Stomach (tissue), 9 donors: ENCODE measurements around the gene PSENEN. TPM values are rescaled to one million over a fixed set of nuclear protein-coding genes. Genes with fewer than 3 reads are reported as not detected.
"Not testable (repeated sequence)": the region's sequence is repeated elsewhere in the genome, so short reads cannot be mapped to it uniquely, and the experiment has no call there.

Experiments
- DNase-seq, 2 donors: peaks; one replicate each; pipeline versions ENCODE4 v3.0.0 to v3.0.0-alpha.2; 2013 to 2019
- H3K27ac ChIP-seq, 5 donors: fragments of 200-600 bp in 4 of 5; sonication (generic) in 4 of 5; one replicate each; pipeline ENCODE4 v1.5.1; 2013 to 2019; ENCODE audit warnings: mild to moderate bottlenecking in 1 of 5, moderate library complexity in 1 of 5
- H3K27me3 ChIP-seq, 3 donors: fragments of 200-600 bp; sonication (generic); one replicate each; pipeline ENCODE4 v1.5.1; 2017 to 2019; ENCODE audit warnings: mixed run types in 1 of 3
- H3K36me3 ChIP-seq, 4 donors: fragments of 200-600 bp; sonication (generic); 1 replicate in 3 of 4; 2 replicates in 1 of 4; pipeline ENCODE4 v1.5.1; 2016 to 2019
- H3K4me1 ChIP-seq, 4 donors: fragments of 200-600 bp; sonication (generic); one replicate each; pipeline ENCODE4 v1.5.1; 2016 to 2019
- H3K4me3 ChIP-seq, 4 donors: fragments of 200-600 bp; sonication (generic) in 3 of 4; one replicate each; pipeline ENCODE4 v1.5.1; 2016 to 2019; ENCODE audit warnings: mild to moderate bottlenecking in 1 of 4
- H3K9me3 ChIP-seq, 4 donors: fragments of 200-600 bp; sonication (generic); one replicate each; pipeline ENCODE4 v1.5.1; 2016 to 2019
- CTCF ChIP-seq, 7 experiments: fragments of 450-650 bp in 4 of 7; fragments of 200-600 bp in 3 of 7; sonication (generic) in 3 of 7; IDR thresholded peaks; one replicate each; pipeline ENCODE4 v1.5.1; 2016 to 2019; ENCODE audit warnings: antibody characterized with exemption in 7 of 7, control low read depth in 2 of 7, mild to moderate bottlenecking in 1 of 7
- EP300 ChIP-seq: sonication (generic); formaldehyde crosslinking; IDR thresholded peaks from one replicate; pipeline ENCODE4 v1.6.1; 2017; ENCODE audit warnings: antibody characterized with exemption
- POLR2A ChIP-seq, 4 donors: fragments of 450-650 bp; IDR thresholded peaks; one replicate each; pipeline ENCODE4 v1.6.1; 2016; ENCODE audit warnings: antibody characterized with exemption in 4 of 4, control low read depth in 2 of 4, mild to moderate bottlenecking in 1 of 4, moderate library complexity in 1 of 4
- POLR2AphosphoS5 ChIP-seq, 3 donors: sonication (generic); formaldehyde crosslinking; IDR thresholded peaks; one replicate each; pipeline ENCODE4 v1.6.1; 2016; ENCODE audit warnings: antibody characterized with exemption in 3 of 3
- WGBS, 5 donors: extraction: QIAGEN DNeasy Blood & Tissue Kit in 3 of 5; methylation state at CpG; one replicate each; pipeline versions ENCODE4 v1.1.5 to v1.1.7; 2013 to 2018; 5-methylcytosine and 5-hydroxymethylcytosine counted together
- intact Hi-C: fragments of 100-400 bp; cut with DNase I; formaldehyde crosslinking; loops from one replicate; pipeline ENCODE4 v1.15.1; 2023; ENCODE audit warnings: low total_unique reads
- polyA plus RNA-seq, 3 donors: library from polyadenylated mRNA; stranded (reverse); fragments of 200-250 nt; gene quantifications; one replicate each; pipeline ENCODE4 v1.2.3, GENCODE V29; 2013
- total RNA-seq, 5 donors: library from RNA; depleted of rRNA; stranded (reverse); fragments of >200 nt; gene quantifications; one replicate each; pipeline versions ENCODE4 v1.1.0 to v1.2.3, GENCODE V29; 2014 to 2016
- donor health status: healthy with polysubstance abuse.
- donor health status: Bipolar disorder and iron deficiency.
- donor health status: healthy.

PSENEN gene
- total and polyA plus RNA-seq, 8 donors = 9.3 to 101 (median 50.4) TPM; not detected in 1

- H3K36me3 ChIP-seq = no peaks in the 10 kb centered on the region
- H3K27me3 ChIP-seq = peaks cover 0 to 37% (median 22%) of the 10 kb centered on the region in 3 donors
- peak; percentile 50 to 79 for DNase-seq
- no peaks in the 10 kb centered on the region for H3K9me3 ChIP-seq
- H3K4me3 ChIP-seq = no peak overlapping the region
- intact Hi-C loops = no loop called here
- no peak overlapping the region for H3K27ac ChIP-seq
- 59 to 68% (median 66%) methylated on average over 7 of the region's 7 CpGs for WGBS, 5 donors
- peaks cover 0 to 12% (median 0%) of the 10 kb centered on the region in 4 donors for H3K4me1 ChIP-seq
- no peak for TF ChIP-seq CTCF (IDR thresholded peaks at IDR 0.05)
- TF ChIP-seq POLR2AphosphoS5 (IDR thresholded peaks at IDR 0.05) = no peak
- no peak for TF ChIP-seq EP300
- TF ChIP-seq POLR2A (IDR thresholded peaks at IDR 0.05) = no peak
Observed at GRCh38 chr19:35793381-35794165, 48.1 kb downstream of the PSENEN start.

- intact Hi-C loops, H3K4me3 ChIP-seq, H3K27ac ChIP-seq, H3K9me3 ChIP-seq, DNase-seq, H3K36me3 ChIP-seq: not testable (repeated sequence)
- peaks cover 0 to 56% (median 22%) of the 10 kb centered on the region in 3 donors for H3K27me3 ChIP-seq
- H3K4me1 ChIP-seq = peaks cover 0 to 12% (median 0%) of the 10 kb centered on the region in 4 donors
- WGBS, 5 donors = 79 to 96% (median 88%) methylated on average over 1 of the region's 1 CpG
Observed at GRCh38 chr19:35795564-35795963, 50.1 kb downstream of the PSENEN start.

Other genes with a start within 250 kb of the PSENEN start
- 10 to 100 TPM in 2 of 5 donors, 1 to 10 TPM in 2, not detected in 1; 4.9 to 36.9 (median 20.2) TPM for gene DMKN, start 232.0 kb upstream of the PSENEN start, total RNA-seq
- 100 to 1,000 TPM in 1 of 3 donors, 10 to 100 TPM in 2; 76.7 to 139 (median 83.6) TPM for gene DMKN, start 232.0 kb upstream of the PSENEN start, polyA plus RNA-seq
- not detected for gene SBSN, start 217.3 kb upstream of the PSENEN start, total RNA-seq
- 10 to 100 TPM in 1 of 3 donors, 1 to 10 TPM in 1, not detected in 1; 1.1 to 29.2 TPM for gene SBSN, start 217.3 kb upstream of the PSENEN start, polyA plus RNA-seq
- not detected for gene GAPDHS, start 212.2 kb upstream of the PSENEN start, total RNA-seq
- not detected for gene GAPDHS, start 212.2 kb upstream of the PSENEN start, polyA plus RNA-seq
- 100 to 1,000 TPM in 1 of 5 donors, 10 to 100 TPM in 3, 1 to 10 TPM in 1; 7.0 to 121 (median 57.6) TPM for gene TMEM147, start 200.0 kb upstream of the PSENEN start, total RNA-seq
- 100 to 1,000 TPM in 1 of 3 donors, 10 to 100 TPM in 2; 63.4 to 131 (median 77.4) TPM for gene TMEM147, start 200.0 kb upstream of the PSENEN start, polyA plus RNA-seq
- 100 to 1,000 TPM in 4 of 5 donors, 1 to 10 TPM in 1; 9.8 to 890 (median 236) TPM for gene ATP4A, start 182.0 kb upstream of the PSENEN start, total RNA-seq
- gene ATP4A, start 182.0 kb upstream of the PSENEN start, polyA plus RNA-seq = 100 to 1,000 TPM; 257 to 357 (median 345) TPM
- gene PMIS2, start 159.5 kb upstream of the PSENEN start, total RNA-seq = not detected
- gene PMIS2, start 159.5 kb upstream of the PSENEN start, polyA plus RNA-seq = not detected
- gene HAUS5, start 132.9 kb upstream of the PSENEN start, total RNA-seq = 10 to 100 TPM in 1 of 5 donors, 1 to 10 TPM in 4; 4.1 to 23.2 (median 4.9) TPM
- gene HAUS5, start 132.9 kb upstream of the PSENEN start, polyA plus RNA-seq = 10 to 100 TPM in 1 of 3 donors, 1 to 10 TPM in 2; 4.4 to 17.0 (median 5.6) TPM
- 100 to 1,000 TPM in 1 of 5 donors, 10 to 100 TPM in 4; 26.6 to 133 (median 46.9) TPM for gene RBM42, start 116.6 kb upstream of the PSENEN start, total RNA-seq
- gene RBM42, start 116.6 kb upstream of the PSENEN start, polyA plus RNA-seq = 10 to 100 TPM; 56.5 to 60.8 (median 58.6) TPM
- 10 to 100 TPM in 1 of 5 donors, under 1 TPM in 1, not detected in 3; 0.55 to 11.7 TPM for gene ETV2, start 103.9 kb upstream of the PSENEN start, total RNA-seq
- 1 to 10 TPM; 4.5 to 6.3 (median 6.1) TPM for gene ETV2, start 103.9 kb upstream of the PSENEN start, polyA plus RNA-seq
- gene COX6B1, start 97.3 kb upstream of the PSENEN start, total RNA-seq = 100 to 1,000 TPM; 198 to 680 (median 373) TPM
- 1,000 to 10,000 TPM; 1,105 to 1,293 (median 1,217) TPM for gene COX6B1, start 97.3 kb upstream of the PSENEN start, polyA plus RNA-seq
- gene UPK1A, start 79.1 kb upstream of the PSENEN start, total RNA-seq = not detected
- under 1 TPM in 1 of 3 donors, not detected in 2; 0.08 TPM for gene UPK1A, start 79.1 kb upstream of the PSENEN start, polyA plus RNA-seq
- 1 to 10 TPM in 1 of 5 donors, not detected in 4; 8.2 TPM for gene ZBTB32, start 41.1 kb upstream of the PSENEN start, total RNA-seq
- under 1 TPM in 2 of 3 donors, not detected in 1; 0.43 to 0.46 TPM for gene ZBTB32, start 41.1 kb upstream of the PSENEN start, polyA plus RNA-seq
- 10 to 100 TPM in 4 of 5 donors, 1 to 10 TPM in 1; 8.3 to 92.4 (median 24.9) TPM for gene KMT2B, start 27.6 kb upstream of the PSENEN start, total RNA-seq
- gene KMT2B, start 27.6 kb upstream of the PSENEN start, polyA plus RNA-seq = 10 to 100 TPM; 13.9 to 22.6 (median 15.1) TPM
- gene IGFLR1, start 3.2 kb upstream of the PSENEN start, total RNA-seq = 10 to 100 TPM in 2 of 5 donors, 1 to 10 TPM in 3; 3.6 to 36.8 (median 9.0) TPM
- 10 to 100 TPM in 1 of 3 donors, 1 to 10 TPM in 2; 6.4 to 15.6 (median 9.8) TPM for gene IGFLR1, start 3.2 kb upstream of the PSENEN start, polyA plus RNA-seq
- 10 to 100 TPM; 11.4 to 98.0 (median 57.1) TPM for gene U2AF1L4, start 233 bp upstream of the PSENEN start, total RNA-seq
- 10 to 100 TPM; 27.6 to 53.0 (median 44.8) TPM for gene U2AF1L4, start 233 bp upstream of the PSENEN start, polyA plus RNA-seq
- 10 to 100 TPM in 3 of 5 donors, 1 to 10 TPM in 2; 2.3 to 26.5 (median 17.9) TPM for gene LIN37, start 2.9 kb downstream of the PSENEN start, total RNA-seq
- 10 to 100 TPM; 21.5 to 44.9 (median 29.2) TPM for gene LIN37, start 2.9 kb downstream of the PSENEN start, polyA plus RNA-seq
- 100 to 1,000 TPM in 3 of 5 donors, 10 to 100 TPM in 2; 25.0 to 492 (median 209) TPM for gene HSPB6, start 11.4 kb downstream of the PSENEN start, total RNA-seq
- 10 to 100 TPM; 45.0 to 84.9 (median 71.5) TPM for gene HSPB6, start 11.4 kb downstream of the PSENEN start, polyA plus RNA-seq
- 10 to 100 TPM in 4 of 5 donors, 1 to 10 TPM in 1; 5.9 to 61.3 (median 36.5) TPM for gene PROSER3, start 12.5 kb downstream of the PSENEN start, total RNA-seq
- 1 to 10 TPM; 3.6 to 6.7 (median 4.5) TPM for gene PROSER3, start 12.5 kb downstream of the PSENEN start, polyA plus RNA-seq
- 10 to 100 TPM in 4 of 5 donors, 1 to 10 TPM in 1; 5.1 to 73.6 (median 25.4) TPM for gene ARHGAP33, start 29.9 kb downstream of the PSENEN start, total RNA-seq
- gene ARHGAP33, start 29.9 kb downstream of the PSENEN start, polyA plus RNA-seq = 1 to 10 TPM; 1.4 to 8.0 (median 6.9) TPM
- not detected for gene PRODH2, start 67.2 kb downstream of the PSENEN start, total RNA-seq
- gene PRODH2, start 67.2 kb downstream of the PSENEN start, polyA plus RNA-seq = under 1 TPM in 1 of 3 donors, not detected in 2; 0.23 TPM
- gene NPHS1, start 106.9 kb downstream of the PSENEN start, total RNA-seq = 10 to 100 TPM in 1 of 5 donors, 1 to 10 TPM in 1, under 1 TPM in 1, not detected in 2; 0.37 to 17.9 (median 5.4) TPM
- gene NPHS1, start 106.9 kb downstream of the PSENEN start, polyA plus RNA-seq = under 1 TPM; 0.10 to 0.61 (median 0.25) TPM
- gene KIRREL2, start 111.3 kb downstream of the PSENEN start, total RNA-seq = under 1 TPM in 2 of 5 donors, not detected in 3; 0.43 to 0.73 TPM
- under 1 TPM in 2 of 3 donors, not detected in 1; 0.56 to 0.65 TPM for gene KIRREL2, start 111.3 kb downstream of the PSENEN start, polyA plus RNA-seq
- 10 to 100 TPM in 4 of 5 donors, 1 to 10 TPM in 1; 5.3 to 76.5 (median 18.8) TPM for gene APLP1, start 122.9 kb downstream of the PSENEN start, total RNA-seq
- 10 to 100 TPM; 12.5 to 31.3 (median 18.1) TPM for gene APLP1, start 122.9 kb downstream of the PSENEN start, polyA plus RNA-seq
- gene NFKBID, start 154.9 kb downstream of the PSENEN start, total RNA-seq = 10 to 100 TPM in 3 of 5 donors, 1 to 10 TPM in 1, not detected in 1; 6.6 to 42.0 (median 17.6) TPM
- 1 to 10 TPM; 2.4 to 7.1 (median 3.3) TPM for gene NFKBID, start 154.9 kb downstream of the PSENEN start, polyA plus RNA-seq
- gene HCST, start 156.9 kb downstream of the PSENEN start, total RNA-seq = 10 to 100 TPM in 1 of 5 donors, 1 to 10 TPM in 1, not detected in 3; 5.0 to 12.5 TPM
- gene HCST, start 156.9 kb downstream of the PSENEN start, polyA plus RNA-seq = 10 to 100 TPM in 1 of 3 donors, 1 to 10 TPM in 2; 8.2 to 11.3 (median 9.2) TPM
- 10 to 100 TPM in 2 of 5 donors, 1 to 10 TPM in 1, not detected in 2; 9.4 to 72.3 (median 14.1) TPM for gene TYROBP, start 162.6 kb downstream of the PSENEN start, total RNA-seq
- 100 to 1,000 TPM in 1 of 3 donors, 10 to 100 TPM in 2; 38.4 to 106 (median 87.2) TPM for gene TYROBP, start 162.6 kb downstream of the PSENEN start, polyA plus RNA-seq
- 10 to 100 TPM in 2 of 5 donors, 1 to 10 TPM in 2, under 1 TPM in 1; 0.73 to 48.1 (median 4.0) TPM for gene LRFN3, start 190.7 kb downstream of the PSENEN start, total RNA-seq
- 1 to 10 TPM; 2.0 to 6.7 (median 2.6) TPM for gene LRFN3, start 190.7 kb downstream of the PSENEN start, polyA plus RNA-seq
- 10 to 100 TPM in 3 of 5 donors, 1 to 10 TPM in 1, not detected in 1; 8.0 to 38.1 (median 21.1) TPM for gene SDHAF1, start 249.5 kb downstream of the PSENEN start, total RNA-seq
- 10 to 100 TPM; 19.2 to 31.2 (median 28.3) TPM for gene SDHAF1, start 249.5 kb downstream of the PSENEN start, polyA plus RNA-seq